ENCODE data around the gene LCN9.

- TF ChIP-seq CTCF (conservative IDR thresholded peaks at IDR 0.05 in 1 of 2, IDR thresholded peaks at IDR 0.05 in 1 of 2; ENCODE audit: extremely low read depth in 1 of 2, insufficient read depth in 1 of 2, low read depth in 1 of 2, low read length in 2 of 2), result no peak
- no peak for TF ChIP-seq EZH2 (IDR thresholded peaks at IDR 0.05; ENCODE audit: borderline replicate concordance, low read length)
These were observed 16.9 kb downstream of the LCN9 start for GRCh38 chr9:135680056-135680455.

All from mammary epithelial cell (primary cell).